ENCODE data around the gene MIPOL1.

Gene MIPOL1

DNA sequence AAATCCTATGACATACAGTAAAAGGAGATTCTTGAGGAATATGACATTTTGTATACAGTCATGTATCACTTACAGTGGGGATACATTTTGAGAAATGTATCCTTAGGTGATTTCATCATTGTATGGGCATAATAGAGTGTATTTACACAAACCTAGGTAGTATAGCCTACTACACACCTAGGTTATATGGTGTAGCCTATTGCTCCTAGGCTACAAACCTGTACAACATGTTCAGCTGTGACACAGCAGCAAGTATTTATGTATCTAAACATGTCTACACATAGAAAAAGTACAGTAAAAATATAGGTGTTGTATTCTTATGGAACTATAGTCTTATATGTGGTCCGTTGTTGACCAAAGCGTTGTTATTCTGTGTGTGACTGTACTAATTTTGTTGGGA lies 218.5 kb downstream of the MIPOL1 start:
- Mint-ChIP-seq H3K27ac (no peak overlapping the region), H3K9me3 (peaks cover 6% of the 10 kb centered on the region), H3K36me3 (no peaks in the 10 kb centered on the region), H3K4me3 (no peak overlapping the region), H3K4me1 (no peaks in the 10 kb centered on the region), H3K27me3 (no peaks in the 10 kb centered on the region)

DNA sequence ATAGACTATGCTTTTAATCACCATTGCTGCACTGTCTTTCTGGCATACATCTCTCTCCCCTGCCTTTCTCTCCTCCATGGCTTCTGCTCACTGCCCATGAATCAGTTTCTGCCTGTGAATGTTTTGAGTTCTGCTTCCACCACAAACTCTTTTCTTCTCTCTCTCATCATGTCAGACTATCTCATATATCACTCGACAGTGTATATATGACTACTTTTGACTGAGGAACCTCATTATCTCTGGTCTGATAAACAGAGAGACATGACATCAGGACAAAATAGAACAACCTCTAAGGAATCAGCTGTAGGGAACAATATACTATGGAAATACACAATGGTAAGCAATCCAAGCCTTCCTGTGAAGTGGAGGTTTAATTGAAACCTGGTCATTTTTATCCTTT lies 219.4 kb downstream of the MIPOL1 start:
- Mint-ChIP-seq H3K4me3 (no peak overlapping the region), H3K27me3 (no peaks in the 10 kb centered on the region), H3K9me3 (peaks cover 6% of the 10 kb centered on the region), H3K27ac (no peak overlapping the region), H3K36me3 (no peaks in the 10 kb centered on the region), H3K4me1 (no peaks in the 10 kb centered on the region)

GRCh38 chr14:37417833-37418232 lies 220.1 kb downstream of the MIPOL1 start:
- Mint-ChIP-seq H3K27ac (no peak overlapping the region), H3K4me1 (no peaks in the 10 kb centered on the region), H3K36me3 (no peaks in the 10 kb centered on the region), H3K4me3 (no peak overlapping the region), H3K27me3 (no peaks in the 10 kb centered on the region), H3K9me3 (peaks cover 6% of the 10 kb centered on the region)

GRCh38 chr14:37420622-37421021 lies 222.9 kb downstream of the MIPOL1 start:
- no peaks in the 10 kb centered on the region for H3K4me1 Mint-ChIP-seq
- no peak overlapping the region for H3K4me3 Mint-ChIP-seq
- no peaks in the 10 kb centered on the region for H3K36me3 Mint-ChIP-seq
- no peaks in the 10 kb centered on the region for H3K27me3 Mint-ChIP-seq
- H3K9me3 Mint-ChIP-seq, result peaks cover 6% of the 10 kb centered on the region
- no peak overlapping the region for H3K27ac Mint-ChIP-seq

DNA sequence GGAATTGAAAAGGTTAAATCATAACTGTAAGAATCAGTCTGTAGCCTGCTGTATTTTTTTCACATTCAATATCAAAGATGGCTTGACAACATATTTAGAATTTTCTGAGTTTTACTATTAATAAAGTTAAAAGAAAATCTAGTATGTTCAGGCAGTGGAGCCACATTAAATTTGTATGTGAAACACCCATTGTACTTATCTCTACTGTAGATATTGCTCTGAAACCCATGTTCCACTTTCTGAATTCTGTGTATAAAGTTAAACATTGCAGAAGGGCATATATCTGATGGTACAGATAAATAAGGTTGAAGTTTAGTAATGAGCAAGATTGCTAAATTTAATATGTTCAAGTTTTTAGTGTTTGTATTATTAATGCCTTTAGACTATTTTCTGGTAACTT lies 224.6 kb downstream of the MIPOL1 start:
- Mint-ChIP-seq H3K9me3 (peaks cover under 1% of the 10 kb centered on the region), H3K27ac (no peak overlapping the region), H3K36me3 (no peaks in the 10 kb centered on the region), H3K4me1 (no peaks in the 10 kb centered on the region), H3K4me3 (no peak overlapping the region), H3K27me3 (no peaks in the 10 kb centered on the region)

DNA sequence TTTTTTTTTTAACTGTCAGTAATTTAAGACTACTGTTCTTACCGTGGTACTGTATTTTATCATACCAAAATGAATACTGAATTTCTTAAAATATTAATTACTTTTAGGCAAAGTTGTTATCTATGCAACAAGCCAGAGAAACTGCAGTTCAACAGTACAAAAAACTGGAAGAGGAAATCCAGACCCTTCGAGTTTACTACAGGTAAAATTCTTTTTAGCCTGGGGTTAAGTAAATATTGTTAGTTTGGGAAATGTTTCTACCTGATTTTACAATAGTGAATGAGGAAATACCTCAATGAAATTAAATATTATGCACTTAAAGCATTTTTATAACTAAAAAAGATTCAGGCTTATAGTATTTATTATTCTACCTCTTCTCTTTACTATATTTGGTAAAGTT lies 225.0 kb downstream of the MIPOL1 start:
- no peaks in the 10 kb centered on the region for H3K27me3 Mint-ChIP-seq

GRCh38 chr14:37428954-37429353 lies 231.2 kb downstream of the MIPOL1 start:
- no peak overlapping the region for H3K4me3 Mint-ChIP-seq
- no peaks in the 10 kb centered on the region for H3K36me3 Mint-ChIP-seq
- no peak overlapping the region for H3K27ac Mint-ChIP-seq
- H3K9me3 Mint-ChIP-seq, result peaks cover 6% of the 10 kb centered on the region
- H3K4me1 Mint-ChIP-seq, result no peaks in the 10 kb centered on the region
- H3K27me3 Mint-ChIP-seq, result no peaks in the 10 kb centered on the region

More for the DNA sequence above, 225.0 kb downstream of the MIPOL1 start:
- no peaks in the 10 kb centered on the region for H3K4me1 Mint-ChIP-seq
- no peaks in the 10 kb centered on the region for H3K9me3 Mint-ChIP-seq
- H3K27ac Mint-ChIP-seq, result no peak overlapping the region
- no peaks in the 10 kb centered on the region for H3K36me3 Mint-ChIP-seq
- no peak overlapping the region for H3K4me3 Mint-ChIP-seq

- no peaks in the 10 kb centered on the region for H3K36me3 Mint-ChIP-seq
- no peaks in the 10 kb centered on the region for H3K27me3 Mint-ChIP-seq
- H3K9me3 Mint-ChIP-seq, result peaks cover 6% of the 10 kb centered on the region
- no peaks in the 10 kb centered on the region for H3K4me1 Mint-ChIP-seq
- H3K4me3 Mint-ChIP-seq, result no peak overlapping the region
- no peak overlapping the region for H3K27ac Mint-ChIP-seq
Observed at GRCh38 chr14:37429618-37430017, 231.9 kb downstream of the MIPOL1 start.

DNA sequence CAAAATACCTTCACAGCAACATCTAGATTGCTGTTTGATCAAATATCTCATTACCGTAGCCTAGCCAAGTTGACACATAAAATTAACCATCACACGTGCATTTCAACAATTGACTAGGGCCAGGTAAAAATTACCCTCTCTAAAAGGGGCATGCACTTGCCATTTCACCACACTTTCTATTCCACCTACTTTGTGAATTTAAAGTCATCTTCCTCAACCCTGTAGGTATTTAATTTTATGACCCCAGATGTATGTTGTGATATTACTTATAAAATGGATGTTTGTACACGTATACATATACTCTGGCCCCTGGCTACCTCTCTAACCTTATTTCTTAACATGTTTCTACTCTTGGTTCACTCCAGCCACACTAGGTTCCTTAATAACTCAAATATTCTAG lies 237.1 kb downstream of the MIPOL1 start:
- H3K9me3 Mint-ChIP-seq, result peaks cover 11% of the 10 kb centered on the region
- no peak overlapping the region for H3K4me3 Mint-ChIP-seq
- no peaks in the 10 kb centered on the region for H3K36me3 Mint-ChIP-seq
- H3K27ac Mint-ChIP-seq, result no peak overlapping the region
- no peaks in the 10 kb centered on the region for H3K27me3 Mint-ChIP-seq
- H3K4me1 Mint-ChIP-seq, result no peaks in the 10 kb centered on the region

GRCh38 chr14:37436519-37436918 lies 238.8 kb downstream of the MIPOL1 start:
- Mint-ChIP-seq H3K9me3 (peaks cover 11% of the 10 kb centered on the region), H3K4me1 (no peaks in the 10 kb centered on the region), H3K4me3 (no peak overlapping the region), H3K27me3 (no peaks in the 10 kb centered on the region), H3K36me3 (no peaks in the 10 kb centered on the region), H3K27ac (no peak overlapping the region)

- Mint-ChIP-seq H3K4me3 (no peak overlapping the region), H3K27ac (no peak overlapping the region), H3K36me3 (no peaks in the 10 kb centered on the region), H3K9me3 (peaks cover 5% of the 10 kb centered on the region), H3K27me3 (no peaks in the 10 kb centered on the region), H3K4me1 (no peaks in the 10 kb centered on the region)
Observed at GRCh38 chr14:37437490-37437889, 239.8 kb downstream of the MIPOL1 start.

DNA sequence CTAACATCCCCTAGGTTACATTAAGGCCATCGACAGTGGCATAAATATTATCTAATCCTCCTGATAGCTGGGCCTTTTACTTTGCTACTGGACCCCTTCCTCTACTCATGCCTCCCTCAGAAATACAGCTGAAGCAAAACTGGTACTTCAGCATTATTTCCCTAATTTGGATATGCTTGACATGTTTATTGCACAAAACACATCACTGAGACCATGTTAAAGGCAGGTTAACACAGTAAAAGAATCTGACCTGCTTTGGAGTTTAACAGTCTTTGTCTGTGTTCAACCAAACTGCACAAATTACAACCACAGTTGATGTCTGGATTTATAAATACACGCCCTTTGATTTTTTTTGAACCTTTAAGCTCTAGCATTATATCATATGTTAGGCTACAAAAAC lies 240.7 kb downstream of the MIPOL1 start:
- no peak overlapping the region for H3K4me3 Mint-ChIP-seq
- peaks cover 7% of the 10 kb centered on the region for H3K9me3 Mint-ChIP-seq
- no peaks in the 10 kb centered on the region for H3K4me1 Mint-ChIP-seq
- no peak overlapping the region for H3K27ac Mint-ChIP-seq
- no peaks in the 10 kb centered on the region for H3K27me3 Mint-ChIP-seq
- no peaks in the 10 kb centered on the region for H3K36me3 Mint-ChIP-seq

DNA sequence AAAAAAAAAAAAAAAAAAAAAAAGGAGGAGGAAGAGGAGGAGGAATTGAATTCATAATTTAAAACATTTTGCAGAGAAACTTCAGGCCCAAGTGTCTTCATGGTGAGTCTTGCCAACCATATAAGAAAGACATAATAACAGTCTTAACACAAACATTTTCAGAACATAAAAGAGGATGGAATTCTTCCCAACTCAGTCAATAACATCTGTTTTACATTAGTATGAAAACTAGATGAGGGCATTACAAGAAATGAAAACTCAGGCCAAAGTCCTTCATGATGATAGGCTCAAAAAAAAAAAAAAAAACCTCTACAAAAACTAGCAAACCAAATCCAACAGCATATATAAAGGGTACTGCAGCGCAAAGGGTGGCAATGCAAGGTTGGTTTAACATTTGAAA lies 245.7 kb downstream of the MIPOL1 start:
- H3K9me3 Mint-ChIP-seq, result peaks cover 7% of the 10 kb centered on the region

DNA sequence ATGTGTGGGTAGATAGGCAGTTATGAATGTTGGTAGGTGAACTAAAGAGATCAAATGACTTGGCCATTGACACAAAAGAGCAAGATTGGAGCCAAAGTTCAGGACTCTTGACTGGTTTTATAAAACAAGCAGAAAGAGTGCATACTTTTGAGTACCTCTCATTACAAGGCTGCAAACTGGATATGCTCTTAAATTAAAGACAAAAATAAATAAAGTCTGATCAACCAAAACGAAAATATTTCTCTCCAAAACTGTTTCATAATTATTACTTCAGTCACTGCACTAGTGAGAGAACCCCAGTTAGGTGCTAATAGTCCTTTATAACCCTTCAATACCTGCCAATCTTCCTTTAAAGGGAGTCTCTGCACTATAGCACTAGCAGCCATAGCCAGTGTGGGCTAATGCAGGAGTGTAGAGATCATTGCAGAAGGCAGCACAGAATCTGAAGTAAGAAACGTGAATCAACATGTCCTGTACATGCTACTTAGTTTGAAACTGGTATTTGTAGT lies 250.2 kb downstream of the MIPOL1 start:
- H3K27me3 Mint-ChIP-seq, result no peaks in the 10 kb centered on the region
- peaks cover 13% of the 10 kb centered on the region for H3K9me3 Mint-ChIP-seq
- H3K36me3 Mint-ChIP-seq, result no peaks in the 10 kb centered on the region
- H3K4me3 Mint-ChIP-seq, result no peak overlapping the region
- no peaks in the 10 kb centered on the region for H3K4me1 Mint-ChIP-seq
- H3K27ac Mint-ChIP-seq, result no peak overlapping the region

More for the DNA sequence above, 245.7 kb downstream of the MIPOL1 start:
- no peaks in the 10 kb centered on the region for H3K36me3 Mint-ChIP-seq
- H3K27me3 Mint-ChIP-seq, result no peaks in the 10 kb centered on the region
- no peak overlapping the region for H3K4me3 Mint-ChIP-seq
- no peaks in the 10 kb centered on the region for H3K4me1 Mint-ChIP-seq
- H3K27ac Mint-ChIP-seq, result no peak overlapping the region

DNA sequence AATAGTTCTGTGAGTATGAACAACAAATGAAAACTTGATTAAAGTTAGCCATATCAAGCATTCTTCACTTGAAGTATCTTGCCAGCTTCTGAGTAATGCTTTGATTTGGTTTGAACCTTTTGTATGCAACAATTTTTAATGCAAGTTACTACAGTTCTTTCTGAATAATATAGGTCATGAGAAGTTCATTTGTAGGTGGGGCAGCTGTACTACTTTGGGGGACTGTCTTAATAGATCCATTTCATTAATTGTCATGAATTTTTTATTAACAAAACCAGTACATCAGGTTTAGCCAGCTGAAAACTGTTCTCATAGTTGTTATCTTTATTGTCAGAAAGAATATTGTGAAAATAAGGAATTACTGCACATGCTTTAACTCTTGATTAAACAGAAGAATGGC lies 254.6 kb downstream of the MIPOL1 start:
- Mint-ChIP-seq H3K27ac (no peak overlapping the region), H3K4me1 (no peaks in the 10 kb centered on the region), H3K9me3 (peaks cover 12% of the 10 kb centered on the region), H3K4me3 (no peak overlapping the region), H3K27me3 (no peaks in the 10 kb centered on the region), H3K36me3 (no peaks in the 10 kb centered on the region)

DNA sequence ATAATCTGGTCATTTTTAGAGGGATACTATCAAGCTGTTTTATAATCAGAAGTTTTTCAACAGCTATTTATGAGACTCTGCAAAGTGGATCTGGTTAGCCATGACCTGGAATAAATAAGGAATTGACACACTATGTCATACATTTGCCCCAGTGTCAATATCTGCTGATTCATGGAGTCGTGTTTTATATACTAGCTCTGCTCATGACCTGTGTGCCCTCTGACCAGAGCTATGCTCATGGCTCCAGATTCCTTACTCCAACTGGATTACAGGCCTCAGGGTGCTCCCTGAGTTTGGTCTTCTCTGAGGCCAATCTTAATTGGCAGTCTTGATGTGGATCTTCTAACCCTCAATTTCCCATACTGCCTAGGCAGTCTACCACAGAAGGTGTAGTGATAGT lies 256.2 kb downstream of the MIPOL1 start:
- H3K27ac Mint-ChIP-seq, result no peak overlapping the region
- peaks cover 12% of the 10 kb centered on the region for H3K9me3 Mint-ChIP-seq
- no peaks in the 10 kb centered on the region for H3K27me3 Mint-ChIP-seq
- no peak overlapping the region for H3K4me3 Mint-ChIP-seq
- H3K36me3 Mint-ChIP-seq, result no peaks in the 10 kb centered on the region
- no peaks in the 10 kb centered on the region for H3K4me1 Mint-ChIP-seq

DNA sequence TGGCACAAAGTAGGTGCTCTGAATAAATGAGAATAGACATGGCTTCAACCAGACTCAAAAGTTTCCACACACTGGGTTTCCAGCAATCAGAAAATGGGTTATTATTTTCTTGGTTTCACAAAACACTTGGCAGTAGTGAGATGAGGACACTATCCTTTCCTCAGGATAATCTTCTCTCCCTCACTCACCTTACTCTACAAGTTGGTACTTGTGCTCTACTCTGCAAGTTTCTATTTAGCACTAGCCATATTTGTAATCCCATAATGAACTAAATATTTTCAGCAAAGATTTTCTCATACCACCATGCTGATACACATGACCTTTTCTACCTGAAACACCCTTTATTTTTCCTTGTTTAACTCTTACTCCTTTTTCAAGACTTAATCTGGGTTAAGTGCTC lies 259.6 kb downstream of the MIPOL1 start:
- Mint-ChIP-seq H3K4me1 (no peaks in the 10 kb centered on the region), H3K9me3 (peaks cover 10% of the 10 kb centered on the region), H3K4me3 (no peak overlapping the region), H3K27me3 (no peaks in the 10 kb centered on the region), H3K36me3 (no peaks in the 10 kb centered on the region), H3K27ac (no peak overlapping the region)

All from activated naive CD4-positive, alpha-beta T cell treated with anti-CD3 and anti-CD28 coated beads, Interleukin-2, amount 50 U/mL, for 24 hours (primary cell).